Smooth muscle cell (in vitro differentiated cells): ENCODE measurements around the gene ADAMTSL3. TPM values are rescaled to one million over a fixed set of nuclear protein-coding genes. Genes with fewer than 3 reads are reported as not detected.

ENCODE experiments used
- DNase-seq: peaks from one replicate; lab custom pipeline; 2025; ENCODE audit not compliant: unreplicated experiment; lab: John Stamatoyannopoulos, UW
- H2AFZ ChIP-seq: fragments of 200-600 bp; sonication (generic); 2 replicates; pipeline ENCODE4 v1.6.0; 2016; ENCODE audit warnings: antibody characterized with exemption, low read depth, mild to moderate bottlenecking
- H3F3A ChIP-seq: fragments of 200-600 bp; sonication (generic); 2 replicates; pipeline ENCODE4 v1.6.0; 2017; ENCODE audit warnings: antibody characterized with exemption, low read depth
- H3K27ac ChIP-seq: fragments of 200-600 bp; sonication (generic); 2 replicates; pipeline ENCODE4 v1.5.1; 2016; ENCODE audit warnings: low read depth, mild to moderate bottlenecking
- H3K27me3 ChIP-seq: fragments of 200-600 bp; sonication (generic); 2 replicates; pipeline ENCODE4 v1.6.1; 2016; ENCODE audit warnings: low read depth, mild to moderate bottlenecking
- H3K36me3 ChIP-seq: fragments of 200-600 bp; sonication (generic); 2 replicates; pipeline ENCODE4 v1.5.1; 2016; ENCODE audit warnings: low read depth
- H3K4me1 ChIP-seq: fragments of 200-600 bp; sonication (generic); 2 replicates; pipeline ENCODE4 v1.5.1; 2016; ENCODE audit warnings: low read depth
- H3K4me2 ChIP-seq: fragments of 200-600 bp; sonication (generic); 2 replicates; pipeline ENCODE4 v1.6.0; 2016; ENCODE audit warnings: mild to moderate bottlenecking
- H3K4me3 ChIP-seq: fragments of 200-600 bp; sonication (generic); 2 replicates; pipeline ENCODE4 v1.5.1; 2016; ENCODE audit warnings: mild to moderate bottlenecking
- H3K79me2 ChIP-seq: fragments of 200-600 bp; sonication (generic); 2 replicates; pipeline ENCODE4 v1.6.0; 2016; ENCODE audit warnings: low read depth, mild to moderate bottlenecking
- H3K9ac ChIP-seq: fragments of 200-600 bp; sonication (generic); 2 replicates; pipeline ENCODE4 v1.6.0; 2016; ENCODE audit warnings: low read depth
- H3K9me3 ChIP-seq: fragments of 200-600 bp; sonication (generic); replicated peaks from 2 replicates; pipeline ENCODE4 v1.5.1; 2016; ENCODE audit warnings: low read depth
- H4K20me1 ChIP-seq: fragments of 200-600 bp; sonication (generic); 2 replicates; pipeline ENCODE4 v1.6.0; 2016; ENCODE audit warnings: low read depth
- CTCF ChIP-seq: fragments of 200-600 bp; sonication (generic); IDR thresholded peaks from 2 replicates; pipeline ENCODE4 v1.5.1; 2017; ENCODE audit warnings: borderline replicate concordance, mild to moderate bottlenecking, antibody characterized with exemption; ENCODE audit not compliant: insufficient read depth, poor library complexity, severe bottlenecking
- WGBS: methylation state at CpG from one replicate; pipeline ENCODE4 v1.1.7; 2016; ENCODE audit warnings: low lambda C conversion rate; 5-methylcytosine and 5-hydroxymethylcytosine counted together
- polyA plus RNA-seq: library from polyadenylated mRNA; unstranded; fragments of >200 nt; fragmentation: Nextera tagmentation; extraction: Ambion mirVana; gene quantifications from 2 replicates; pipeline ENCODE4 v1.2.1, GENCODE V29; 2016
- total RNA-seq: library from RNA; depleted of rRNA; stranded (reverse); fragments of >200 nt; gene quantifications from 2 replicates; pipeline ENCODE4 v1.2.3, GENCODE V29; 2014

ADAMTSL3 gene
- total and polyA plus RNA-seq, 2 experiments from 2014 or later = 0.17 to 0.22 TPM

GRCh38 chr15:83935774-83936173 is 281.9 kb downstream of the ADAMTSL3 start:
- Histone ChIP-seq H3K9me3 (no peaks in the 10 kb centered on the region), H3K4me3 (no peak overlapping the region), H2AFZ (no peak overlapping the region), H3K79me2 (no peaks in the 10 kb centered on the region), H3K4me1 (no peaks in the 10 kb centered on the region), H3F3A (no peaks in the 10 kb centered on the region), H3K27ac (no peak overlapping the region), H3K27me3 (no peaks in the 10 kb centered on the region), H3K9ac (no peak overlapping the region), H3K36me3 (no peaks in the 10 kb centered on the region), H4K20me1 (no peaks in the 10 kb centered on the region), H3K4me2 (no peak overlapping the region)
- no peak for TF ChIP-seq CTCF
- no peak for DNase-seq
- 100% methylated on average over 1 of the region's 1 CpG for WGBS

GRCh38 chr15:83940136-83940535 is 286.2 kb downstream of the ADAMTSL3 start:
- no peaks in the 10 kb centered on the region for H3K9me3 ChIP-seq
- H3K4me3 ChIP-seq = no peak overlapping the region
- H3K4me2 ChIP-seq = no peak overlapping the region
- H4K20me1 ChIP-seq = no peaks in the 10 kb centered on the region
- no peaks in the 10 kb centered on the region for H3K4me1 ChIP-seq
- no peaks in the 10 kb centered on the region for H3K36me3 ChIP-seq
- WGBS = 80% methylated on average over 4 of the region's 4 CpGs
- H3K27me3 ChIP-seq = no peaks in the 10 kb centered on the region
- H3K9ac ChIP-seq = no peak overlapping the region
- DNase-seq = no peak
- no peak overlapping the region for H2AFZ ChIP-seq
- no peak overlapping the region for H3K27ac ChIP-seq
- no peaks in the 10 kb centered on the region for H3K79me2 ChIP-seq
- no peak for TF ChIP-seq CTCF
- no peaks in the 10 kb centered on the region for H3F3A ChIP-seq

- Histone ChIP-seq H4K20me1 (no peaks in the 10 kb centered on the region), H3K9ac (no peak overlapping the region), H3K27ac (no peak overlapping the region), H2AFZ (no peak overlapping the region), H3K79me2 (no peaks in the 10 kb centered on the region), H3K36me3 (no peaks in the 10 kb centered on the region), H3F3A (no peaks in the 10 kb centered on the region), H3K4me1 (no peaks in the 10 kb centered on the region), H3K9me3 (no peaks in the 10 kb centered on the region), H3K4me3 (no peak overlapping the region), H3K27me3 (no peaks in the 10 kb centered on the region), H3K4me2 (no peak overlapping the region)
- DNase-seq = no peak
- TF ChIP-seq CTCF = no peak
- WGBS = 87% methylated on average over 3 of the region's 3 CpGs
Measured at GRCh38 chr15:83943043-83943442, 289.1 kb downstream of the ADAMTSL3 start.

- no peak for DNase-seq
- no peak overlapping the region for H2AFZ ChIP-seq
- no peaks in the 10 kb centered on the region for H3K79me2 ChIP-seq
- no peak overlapping the region for H3K4me3 ChIP-seq
- TF ChIP-seq CTCF = no peak
- 85% methylated on average over 4 of the region's 4 CpGs for WGBS
- H3K4me1 ChIP-seq = no peaks in the 10 kb centered on the region
- H3K36me3 ChIP-seq = no peaks in the 10 kb centered on the region
- no peaks in the 10 kb centered on the region for H4K20me1 ChIP-seq
- H3K9ac ChIP-seq = no peak overlapping the region
- no peaks in the 10 kb centered on the region for H3K27me3 ChIP-seq
- H3K9me3 ChIP-seq = no peaks in the 10 kb centered on the region
- H3F3A ChIP-seq = no peaks in the 10 kb centered on the region
- no peak overlapping the region for H3K27ac ChIP-seq
- no peak overlapping the region for H3K4me2 ChIP-seq
Measured at GRCh38 chr15:83943849-83944404, 290.0 kb downstream of the ADAMTSL3 start.
